H9 (cell line): ENCODE measurements around the gene TMCC2. TPM values are rescaled to one million over a fixed set of nuclear protein-coding genes. Genes with fewer than 3 reads are reported as not detected.

Experiments
- DNase-seq: peaks from one replicate; pipeline ENCODE4 v3.0.0-alpha.2; 2017
- H2AFZ ChIP-seq: one replicate; pipeline ENCODE4 v1.6.1; 2013; ENCODE audit warnings: mild to moderate bottlenecking, low read length, control low read depth, moderate library complexity
- H2AK5ac ChIP-seq: 2 replicates; pipeline ENCODE4 v1.6.1; 2013; ENCODE audit warnings: low read length, control low read depth, mixed read lengths; ENCODE audit not compliant: insufficient read length
- H2BK120ac ChIP-seq: one replicate; pipeline ENCODE4 v1.6.1; 2013; ENCODE audit warnings: low read depth, mild to moderate bottlenecking, low read length, control low read depth, inconsistent platforms; ENCODE audit not compliant: poor library complexity, severe bottlenecking
- H2BK12ac ChIP-seq: 2 replicates; pipeline ENCODE4 v1.6.1; 2013; ENCODE audit warnings: low read length, control low read depth, mixed read lengths, low read depth; ENCODE audit not compliant: insufficient read length
- H2BK15ac ChIP-seq: 2 replicates; pipeline ENCODE4 v1.6.1; 2013; ENCODE audit warnings: low read depth, low read length, control low read depth
- H2BK20ac ChIP-seq: one replicate; pipeline ENCODE4 v1.6.1; 2013; ENCODE audit warnings: low read depth, mild to moderate bottlenecking, low read length, control low read depth, inconsistent platforms; ENCODE audit not compliant: poor library complexity, severe bottlenecking
- H2BK5ac ChIP-seq: 2 replicates; pipeline ENCODE4 v1.6.1; 2013; ENCODE audit warnings: low read length, control low read depth, mixed read lengths; ENCODE audit not compliant: insufficient read length
- H3K14ac ChIP-seq: 2 replicates; pipeline ENCODE4 v1.6.1; 2013; ENCODE audit warnings: low read length, control low read depth; ENCODE audit not compliant: insufficient read depth
- H3K18ac ChIP-seq: 2 replicates; pipeline ENCODE4 v1.6.1; 2013; ENCODE audit warnings: low read depth, mild to moderate bottlenecking, mixed read lengths, low read length, control low read depth; ENCODE audit not compliant: insufficient read length
- H3K23ac ChIP-seq: 2 replicates; pipeline ENCODE4 v1.6.1; 2013; ENCODE audit warnings: low read length, control low read depth, mixed read lengths, low read depth; ENCODE audit not compliant: insufficient read length
- H3K23me2 ChIP-seq: 2 replicates; pipeline ENCODE4 v1.6.1; 2013; ENCODE audit warnings: low read depth, mild to moderate bottlenecking, mixed read lengths, low read length, control low read depth; ENCODE audit not compliant: insufficient read length, poor library complexity, severe bottlenecking
- H3K27ac ChIP-seq: 2 replicates; pipeline ENCODE4 v1.5.1; 2013; ENCODE audit warnings: low read length, control low read depth, mixed read lengths, low read depth; ENCODE audit not compliant: insufficient read length
- H3K27me3 ChIP-seq: 2 replicates; pipeline ENCODE4 v1.6.1; 2013; ENCODE audit warnings: low read length, control low read depth, inconsistent platforms; ENCODE audit not compliant: insufficient read depth
- H3K4ac ChIP-seq: 2 replicates; pipeline ENCODE4 v1.6.1; 2013; ENCODE audit warnings: low read depth, mild to moderate bottlenecking, control low read depth, inconsistent platforms, low read length, moderate library complexity
- H3K4me1 ChIP-seq: 2 replicates; pipeline ENCODE4 v1.6.1; 2013; ENCODE audit warnings: low read length, control low read depth, inconsistent platforms; ENCODE audit not compliant: insufficient read depth
- H3K4me2 ChIP-seq: 2 replicates; pipeline ENCODE4 v1.6.1; 2013; ENCODE audit warnings: low read length, control low read depth, mixed read lengths; ENCODE audit not compliant: insufficient read length, insufficient read depth
- H3K56ac ChIP-seq: 2 replicates; pipeline ENCODE4 v1.6.1; 2013; ENCODE audit warnings: low read depth, mild to moderate bottlenecking, mixed read lengths, low read length, control low read depth; ENCODE audit not compliant: insufficient read length
- H3K79me1 ChIP-seq: 2 replicates; pipeline ENCODE4 v1.6.1; 2013; ENCODE audit warnings: low read depth, mild to moderate bottlenecking, moderate library complexity, low read length, control low read depth, inconsistent platforms; ENCODE audit not compliant: insufficient read depth, poor library complexity, severe bottlenecking
- H3K79me2 ChIP-seq: 2 replicates; pipeline ENCODE4 v1.6.1; 2013; ENCODE audit warnings: low read length, control low read depth, inconsistent platforms; ENCODE audit not compliant: insufficient read depth
- H3K9ac ChIP-seq: 2 replicates; pipeline ENCODE4 v1.6.1; 2013; ENCODE audit warnings: low read length, control low read depth, mixed read lengths; ENCODE audit not compliant: insufficient read length; ENCODE audit errors: extremely low read depth
- H3K9me3 ChIP-seq: one replicate; pipeline ENCODE4 v1.6.1; 2013; ENCODE audit warnings: low read depth, low read length, inconsistent platforms; ENCODE audit not compliant: control insufficient read depth
- H3T11ph ChIP-seq: one replicate; pipeline ENCODE4 v1.6.1; 2013; ENCODE audit warnings: mild to moderate bottlenecking, low read length, control low read depth, inconsistent platforms
- H4K20me1 ChIP-seq: one replicate; pipeline ENCODE4 v1.6.1; 2013; ENCODE audit not compliant: control insufficient read depth, insufficient read length, insufficient read depth
- H4K5ac ChIP-seq: 2 replicates; pipeline ENCODE4 v1.6.1; 2013; ENCODE audit warnings: low read depth, mild to moderate bottlenecking, mixed read lengths, low read length, control low read depth; ENCODE audit not compliant: insufficient read length
- H4K8ac ChIP-seq: replicated peaks from 2 replicates; pipeline ENCODE4 v1.6.1; 2013; ENCODE audit warnings: low read length, control low read depth, mixed read lengths, low read depth; ENCODE audit not compliant: insufficient read length
- H4K91ac ChIP-seq: 2 replicates; pipeline ENCODE4 v1.6.1; 2013; ENCODE audit warnings: low read depth, mild to moderate bottlenecking, moderate library complexity, mixed read lengths, low read length, control low read depth; ENCODE audit not compliant: insufficient read length
- H3K27ac Mint-ChIP-seq, 3 experiments: 2 replicates in 2 of 3; 3 replicates in 1 of 3; pipeline ENCODE4 v1.8.0; 2020 to 2021; ENCODE audit warnings: mixed read lengths in 3 of 3, mild to moderate bottlenecking in 1 of 3, moderate library complexity in 1 of 3
- H3K27me3 Mint-ChIP-seq: 2 replicates; pipeline ENCODE4 v1.8.0; 2021; ENCODE audit warnings: low read depth, mild to moderate bottlenecking, moderate library complexity, mixed read lengths
- H3K36me3 Mint-ChIP-seq, 3 experiments: 2 replicates in 2 of 3; 3 replicates in 1 of 3; pipeline ENCODE4 v1.8.0; 2020 to 2021; ENCODE audit warnings: low read depth in 3 of 3, mixed read lengths in 3 of 3; ENCODE audit not compliant: insufficient read depth in 1 of 3
- H3K4me1 Mint-ChIP-seq, 2 experiments: 2 replicates each; pipeline ENCODE4 v1.8.0; 2020; ENCODE audit warnings: mixed read lengths in 2 of 2
- H3K4me3 Mint-ChIP-seq, 2 experiments: 2 replicates in 1 of 2; 3 replicates in 1 of 2; pipeline ENCODE4 v1.8.0; 2020 to 2021; ENCODE audit warnings: mild to moderate bottlenecking in 2 of 2, mixed read lengths in 2 of 2, moderate library complexity in 1 of 2
- H3K9me3 Mint-ChIP-seq, 2 experiments: 2 replicates in 1 of 2; 3 replicates in 1 of 2; pipeline ENCODE4 v1.8.0; 2020; ENCODE audit warnings: mild to moderate bottlenecking in 2 of 2, mixed read lengths in 2 of 2, moderate library complexity in 1 of 2
- CTCF ChIP-seq: fragments of 200-600 bp; sonication (generic); conservative IDR thresholded peaks from 3 replicates; pipeline ENCODE4 v1.8.0; 2021; ENCODE audit warnings: antibody characterized with exemption, mild to moderate bottlenecking
- WGBS: extraction: QIAGEN DNeasy Blood & Tissue Kit; methylation state at CpG from one replicate; pipeline ENCODE4 v1.1.7; 2013; ENCODE audit warnings: missing lambda C conversion rate, low lambda C conversion rate, mixed read lengths; ENCODE audit not compliant: insufficient read length; ENCODE audit errors: extremely low coverage; 5-methylcytosine and 5-hydroxymethylcytosine counted together
- total RNA-seq: library from RNA; stranded (reverse); gene quantifications from 2 replicates; pipeline ENCODE4 v1.2.1, GENCODE V29; 2021

Gene TMCC2
- total RNA-seq, 1 experiment from 2014 or later: 11.7 TPM

- H3K27me3 ChIP-seq: no peaks in the 10 kb centered on the region
- H2BK120ac ChIP-seq: no peak overlapping the region
- H3K9ac ChIP-seq: no peak overlapping the region
- peaks cover 9% of the 10 kb centered on the region; the same call in 1 of the 2 replicates for H3K4me1 ChIP-seq
- H3K27ac ChIP-seq: no peak overlapping the region
- Mint-ChIP-seq H3K27me3 (no peaks in the 10 kb centered on the region), H3K4me3 (no peak overlapping the region), H3K9me3 (no peaks in the 10 kb centered on the region), H3K27ac (peak overlapping the region in 2 of 3 experiments; percentile 63 to 68; a peak in 4 of 7 replicates), H3K36me3 (peaks cover 2 to 10% (median 10%) of the 10 kb centered on the region in 3 experiments; a peak in 6 of 7 replicates), H3K4me1 (peaks cover 17 to 25% of the 10 kb centered on the region in 2 experiments)
- no peak overlapping the region for H3K56ac ChIP-seq
- no peak overlapping the region for H2BK20ac ChIP-seq
- no peak overlapping the region for H2AFZ ChIP-seq
- no peak overlapping the region for H3K4me2 ChIP-seq
- no peak overlapping the region for H4K5ac ChIP-seq
- H2AK5ac ChIP-seq: no peak overlapping the region
- H3K14ac ChIP-seq: no peak overlapping the region
- no peak overlapping the region for H2BK15ac ChIP-seq
- no peak overlapping the region for H4K91ac ChIP-seq
- H3K23me2 ChIP-seq: no peaks in the 10 kb centered on the region
- TF ChIP-seq CTCF: no peak
- no peak overlapping the region for H3K23ac ChIP-seq
- H2BK12ac ChIP-seq: no peak overlapping the region
- no peak overlapping the region for H3T11ph ChIP-seq
- peaks cover 4% of the 10 kb centered on the region for H3K79me1 ChIP-seq
- H3K18ac ChIP-seq: no peak overlapping the region
- H2BK5ac ChIP-seq: no peak overlapping the region
- no peak overlapping the region for H4K8ac ChIP-seq
- no CpG with 5 or more reads among the region's 4 CpGs for WGBS
- H4K20me1 ChIP-seq: no peaks in the 10 kb centered on the region
- no peak for DNase-seq
- H3K4ac ChIP-seq: no peak overlapping the region
- no peaks in the 10 kb centered on the region for H3K9me3 ChIP-seq
- peaks cover 1% of the 10 kb centered on the region; the same call in 1 of the 2 replicates for H3K79me2 ChIP-seq
These were observed 43.9 kb upstream of the TMCC2 start for GRCh38 chr1:205183676-205184335.
